ENCODE measurements around the gene NEUROD2. TPM values are rescaled to one million over a fixed set of nuclear protein-coding genes. Genes with fewer than 3 reads are reported as not detected.

NEUROD2 gene
- polyA plus RNA-seq, 2 of the 4 experiments (the other 2 are of a cell fraction): not detected

- peak in 1 of 2 experiments; percentile 83 for DNase-seq (ENCODE audit: low read depth in 1 of 2, low spot score in 1 of 2)
- Histone ChIP-seq H3K9me3 (no peaks in the 10 kb centered on the region), H3K4me3 (peak overlapping the region; percentile 30), H3K4me2 (peak overlapping the region; percentile 92), H3K27ac (no peak overlapping the region), H3K4me1 (peaks cover 44% of the 10 kb centered on the region)
- POLR2A ChIA-PET: interaction anchor here (0.5 to 1.0 kb wide), 3 partner anchors 16 to 282 kb away, joined by 3 to 8 read pairs (median 5); no protein-coding TSS in a partner anchor
- TF ChIP-seq ZC3H11A (IDR thresholded peaks at IDR 0.05): no peak
- no peak for TF ChIP-seq FOXS1 (CRISPR knock-in tag; IDR thresholded peaks at IDR 0.05)
- 0 out of 2 replicates have a peak, but pooled peaks have one; percentile 7 for TF ChIP-seq MAX (IDR thresholded peaks at IDR 0.05)
- peak; percentile 99 for TF ChIP-seq HDAC2 (IDR thresholded peaks at IDR 0.05)
- peak; percentile 38 to 66 for ATAC-seq
- FAIRE-seq: no peak
- CTCF ChIA-PET: interaction anchor here (0.7 to 58.8 kb wide), 9 partner anchors 11 to 399 kb away, joined by 3 to 1581 read pairs (median 5); partner anchors contain the start of genes PPP1R1B and STARD3
- 20% methylated on average over 70 of the region's 102 CpGs for WGBS (ENCODE audit: missing lambda C conversion rate)
These were observed 2.0 kb downstream of the NEUROD2 start for GRCh38 chr17:39605492-39606433.

- no peaks in the 10 kb centered on the region for H3K9me3 ChIP-seq
- peak overlapping the region; percentile 92 for H3K4me2 ChIP-seq
- whole genome bisulfite sequencing (ENCODE audit: missing lambda C conversion rate): 23% methylated on average over 22 of the region's 31 CpGs
- DNase-seq (ENCODE audit: low read depth in 1 of 2, low spot score in 1 of 2) (no peak), FAIRE-seq (no peak), ATAC-seq (no peak)
- ChIA-PET CTCF (interaction anchor here (1.1 to 58.8 kb wide), 6 partner anchors 10 to 111 kb away, joined by 3 to 1581 read pairs (median 10); partner anchors contain the start of genes PPP1R1B and STARD3), POLR2A (interaction anchor here (0.5 to 1.0 kb wide), 3 partner anchors 17 to 283 kb away, joined by 3 to 8 read pairs (median 5); no protein-coding TSS in a partner anchor)
- H3K4me1 ChIP-seq: peaks cover 44% of the 10 kb centered on the region
- H3K27ac ChIP-seq: no peak overlapping the region
- TF ChIP-seq RNF2 (IDR thresholded peaks at IDR 0.05; ENCODE audit: borderline replicate concordance, low read depth): peak; percentile 27; the same call in 1 of the 2 replicates
- no peak for TF ChIP-seq CEBPB (IDR thresholded peaks at IDR 0.05)
- H3K4me3 ChIP-seq: peak overlapping the region; percentile 30; the same call in 2 of the 3 replicates
These were observed 2.7 kb downstream of the NEUROD2 start for GRCh38 chr17:39604911-39605491.

GRCh38 chr17:39603304-39604016 lies 4.3 kb downstream of the NEUROD2 start:
- no peak for TF ChIP-seq HEYL (CRISPR knock-in tag; IDR thresholded peaks at IDR 0.05)
- no peak for TF ChIP-seq RFX5 (IDR thresholded peaks at IDR 0.05)
- no peak for TF ChIP-seq SMC3 (IDR thresholded peaks at IDR 0.05)
- no peak for TF ChIP-seq HOXB5 (CRISPR knock-in tag; IDR thresholded peaks at IDR 0.05)
- no peak for TF ChIP-seq ZC3H11A (IDR thresholded peaks at IDR 0.05)
- TF ChIP-seq FOXS1 (CRISPR knock-in tag; IDR thresholded peaks at IDR 0.05): no peak
- TF ChIP-seq PBX3 (IDR thresholded peaks at IDR 0.05): no peak
- TF ChIP-seq MYC (IDR thresholded peaks at IDR 0.05; ENCODE audit: borderline replicate concordance, low read length): no peak
- no peak for TF ChIP-seq ZNF302 (CRISPR knock-in tag; IDR thresholded peaks at IDR 0.05)
- TF ChIP-seq HOXA7 (CRISPR knock-in tag; IDR thresholded peaks at IDR 0.05): no peak
- TF ChIP-seq FOSL2 (IDR thresholded peaks at IDR 0.05): no peak
- TF ChIP-seq FOSL2 (CRISPR knock-in tag; IDR thresholded peaks at IDR 0.05): no peak
- TF ChIP-seq KDM1A (IDR thresholded peaks at IDR 0.05; ENCODE audit: low read depth): no peak
- no peak for TF ChIP-seq SREBF2 (IDR thresholded peaks at IDR 0.05)
- TF ChIP-seq USF2 (IDR thresholded peaks at IDR 0.05): no peak
- no peak for TF ChIP-seq POLR2A (IDR thresholded peaks at IDR 0.05; ENCODE audit: low read length)
- TF ChIP-seq EHF (CRISPR knock-in tag; IDR thresholded peaks at IDR 0.05): no peak
- CTCF ChIA-PET: interaction anchor here (4.1 to 58.8 kb wide), 2 partner anchors 31 to 55 kb away, joined by 20 to 1581 read pairs; partner anchors contain the start of genes PPP1R1B and STARD3
- POLR2A ChIA-PET: no interaction called here
- H3K4me1 ChIP-seq: peaks cover 55% of the 10 kb centered on the region
- WGBS (ENCODE audit: missing lambda C conversion rate): 19% methylated on average over 14 of the region's 14 CpGs
- H3K4me3 ChIP-seq: no peak overlapping the region
- H3K4me2 ChIP-seq: no peak overlapping the region
- FAIRE-seq (no peak), ATAC-seq (no peak), DNase-seq (ENCODE audit: low read depth in 1 of 2, low spot score in 1 of 2) (no peak)
- no peaks in the 10 kb centered on the region for H3K9me3 ChIP-seq
- no peak overlapping the region for H3K27ac ChIP-seq
